GM21360 (cell line): Measurements from ENCODE around the gene CDKN1A.

Experiments
- ATAC-seq: cut with Tn5 transposase; IDR thresholded peaks from one replicate; pipeline ENCODE4 v1.9.1; 2021; ENCODE audit warnings: mild to moderate bottlenecking, moderate library complexity; ENCODE audit not compliant: unreplicated experiment

CDKN1A gene

GRCh38 chr6:36655085-36655724 is 23.3 kb upstream of the CDKN1A start:
- ATAC-seq: no peak

DNA sequence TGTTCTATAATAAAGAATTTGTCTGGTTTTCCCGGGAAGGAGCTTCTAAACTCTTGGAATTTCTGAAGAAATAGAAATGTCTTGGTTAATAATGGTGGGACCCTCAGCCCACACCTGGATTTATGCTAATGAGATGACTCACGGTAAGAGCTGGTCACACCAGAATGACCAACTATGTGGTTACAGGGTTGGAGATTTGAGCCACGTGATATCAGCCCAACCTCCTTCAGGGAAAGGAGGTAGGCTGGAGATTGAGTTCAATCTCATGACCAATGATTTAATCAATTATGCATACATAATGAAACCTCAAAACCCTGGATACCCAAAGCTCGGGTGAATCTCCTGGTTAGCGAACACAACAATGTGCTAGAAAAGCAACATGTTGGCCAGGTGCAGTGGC is 22.1 kb upstream of the CDKN1A start:
- no peak for ATAC-seq

DNA sequence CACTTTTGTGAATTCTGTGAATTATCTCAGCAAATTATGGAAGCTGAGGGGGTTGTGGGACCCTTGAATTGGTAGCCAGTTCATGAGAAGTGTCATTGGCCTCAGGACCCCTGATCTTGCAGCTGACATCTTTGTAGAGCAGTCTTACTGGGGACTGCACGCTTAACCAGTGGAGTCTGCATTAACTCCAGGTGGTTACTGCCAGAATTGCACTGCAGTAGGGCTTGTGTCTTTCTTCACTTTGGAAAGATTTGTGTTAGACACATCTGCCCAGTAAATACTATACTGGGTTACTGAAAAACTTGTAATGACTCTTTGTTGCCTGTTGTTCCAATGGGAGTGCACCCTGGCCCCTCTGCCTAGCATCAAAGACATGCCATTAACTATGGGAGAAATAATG is 21.2 kb upstream of the CDKN1A start:
- ATAC-seq: no peak

DNA sequence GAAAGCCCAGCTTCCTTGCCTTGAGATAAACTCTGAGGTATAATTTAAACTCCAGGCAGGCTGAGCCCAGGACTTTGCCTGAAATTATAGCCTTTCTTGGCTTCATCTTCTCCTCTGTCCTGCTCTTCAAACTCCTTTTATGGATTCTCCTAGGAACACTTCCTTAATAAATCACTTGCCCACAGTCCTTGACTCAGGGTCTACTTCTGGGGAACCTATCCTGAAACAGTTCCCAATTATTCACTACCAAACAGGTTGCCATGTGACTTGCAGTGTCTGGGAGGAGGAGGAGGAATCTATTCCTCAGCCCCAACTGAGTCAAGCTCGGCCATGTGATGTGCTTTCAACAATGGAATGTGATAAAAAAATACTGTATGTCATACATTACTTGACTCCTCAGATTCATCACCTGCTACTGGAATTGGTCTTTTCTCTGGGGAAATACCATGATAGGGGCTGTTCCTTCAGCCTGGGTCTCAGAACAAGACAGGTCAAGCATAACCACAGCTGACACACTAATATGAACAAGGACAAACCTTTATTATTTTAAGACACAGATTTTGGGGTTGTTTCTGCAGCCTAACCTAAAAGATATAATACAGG is 20.5 kb upstream of the CDKN1A start:
- ATAC-seq: no peak

GRCh38 chr6:36659271-36659670 is 19.2 kb upstream of the CDKN1A start:
- ATAC-seq: no peak

- ATAC-seq: no peak
Measured at GRCh38 chr6:36660771-36661471, 17.6 kb upstream of the CDKN1A start.

- ATAC-seq: no peak
Measured at GRCh38 chr6:36662380-36662779, 16.1 kb upstream of the CDKN1A start.

- ATAC-seq: no peak
Measured at GRCh38 chr6:36662827-36663256, 15.7 kb upstream of the CDKN1A start.

DNA sequence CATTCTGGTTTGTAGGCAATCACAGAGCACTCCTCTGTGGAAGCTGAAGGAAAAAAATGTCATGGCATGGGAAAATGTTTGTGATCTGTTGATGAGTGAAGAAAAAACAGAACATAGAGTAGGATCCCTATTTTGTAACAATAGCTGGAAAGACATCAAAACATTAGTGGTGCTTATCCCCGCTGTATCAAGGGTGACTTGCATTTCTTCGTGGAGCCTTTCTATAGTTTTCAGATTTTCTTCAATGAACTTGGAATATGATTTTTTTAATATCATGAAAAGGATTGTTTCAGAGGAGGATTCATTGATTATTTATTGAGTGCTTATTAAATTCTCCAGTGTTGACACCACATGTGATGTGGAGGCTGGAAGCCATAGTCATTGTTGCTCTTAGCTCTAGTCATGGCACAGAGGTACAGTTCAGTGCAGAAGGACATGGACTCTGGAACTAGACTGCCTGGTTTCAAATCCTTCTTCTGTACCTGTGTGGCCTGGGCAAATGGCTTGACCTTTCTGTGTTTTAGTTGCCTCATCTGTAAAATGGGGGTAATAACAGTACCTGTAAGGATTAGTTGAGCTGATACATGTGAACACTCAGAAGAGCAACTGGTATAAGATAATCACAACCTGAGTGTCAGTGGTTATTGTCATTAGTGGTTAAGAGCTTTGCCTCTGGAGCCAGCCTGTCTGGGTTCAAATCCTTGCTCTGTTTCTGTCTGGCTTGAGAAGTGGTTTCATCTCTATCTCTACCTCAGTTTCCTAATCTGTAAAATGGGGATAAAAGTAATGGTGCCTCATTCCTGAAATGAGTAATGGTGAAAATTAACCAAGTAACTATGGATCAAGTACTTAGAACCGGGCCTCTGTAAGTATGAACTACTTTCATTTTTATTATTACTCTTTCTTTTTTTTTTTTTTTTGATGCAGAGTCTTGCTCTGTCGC is 14.7 kb upstream of the CDKN1A start:
- ATAC-seq: no peak

DNA sequence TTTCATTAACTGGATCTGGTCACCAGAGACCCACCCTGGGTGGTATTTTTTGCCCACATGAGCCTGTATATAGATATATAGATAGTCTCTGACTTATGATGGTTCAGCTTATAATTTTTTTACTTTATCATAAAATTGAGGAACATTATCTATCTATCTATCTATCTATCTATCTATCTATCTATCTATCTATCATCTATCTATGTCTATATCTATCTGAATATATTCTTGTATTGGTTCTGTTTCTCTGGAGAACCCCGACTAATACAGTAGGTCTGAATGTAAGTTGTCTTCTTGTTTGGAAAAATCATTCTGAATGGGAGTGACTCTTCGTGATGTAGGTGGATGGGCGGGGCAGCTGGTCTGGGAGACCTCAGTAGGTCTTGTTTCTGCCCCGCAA is 13.3 kb upstream of the CDKN1A start:
- ATAC-seq: no peak

DNA sequence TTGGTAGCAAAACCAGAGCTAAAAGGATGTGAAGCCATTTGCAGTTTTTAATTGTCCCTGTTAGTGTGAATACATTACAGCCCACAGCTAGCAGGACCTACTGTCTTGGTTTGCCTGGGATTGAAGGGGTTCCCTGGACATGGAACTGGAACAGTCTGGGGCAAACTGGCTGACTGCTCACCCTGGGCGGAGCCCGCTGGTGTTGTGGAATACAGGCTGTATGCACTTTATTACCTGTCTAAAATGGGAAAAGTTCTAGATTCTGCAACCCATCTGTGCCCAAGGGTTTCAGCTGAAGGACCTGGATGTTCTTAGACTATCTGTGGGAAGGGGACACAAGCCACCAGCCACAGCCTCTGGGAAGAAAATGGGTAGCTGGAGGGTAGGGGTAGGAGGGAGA is 12.2 kb upstream of the CDKN1A start:
- no peak for ATAC-seq

DNA sequence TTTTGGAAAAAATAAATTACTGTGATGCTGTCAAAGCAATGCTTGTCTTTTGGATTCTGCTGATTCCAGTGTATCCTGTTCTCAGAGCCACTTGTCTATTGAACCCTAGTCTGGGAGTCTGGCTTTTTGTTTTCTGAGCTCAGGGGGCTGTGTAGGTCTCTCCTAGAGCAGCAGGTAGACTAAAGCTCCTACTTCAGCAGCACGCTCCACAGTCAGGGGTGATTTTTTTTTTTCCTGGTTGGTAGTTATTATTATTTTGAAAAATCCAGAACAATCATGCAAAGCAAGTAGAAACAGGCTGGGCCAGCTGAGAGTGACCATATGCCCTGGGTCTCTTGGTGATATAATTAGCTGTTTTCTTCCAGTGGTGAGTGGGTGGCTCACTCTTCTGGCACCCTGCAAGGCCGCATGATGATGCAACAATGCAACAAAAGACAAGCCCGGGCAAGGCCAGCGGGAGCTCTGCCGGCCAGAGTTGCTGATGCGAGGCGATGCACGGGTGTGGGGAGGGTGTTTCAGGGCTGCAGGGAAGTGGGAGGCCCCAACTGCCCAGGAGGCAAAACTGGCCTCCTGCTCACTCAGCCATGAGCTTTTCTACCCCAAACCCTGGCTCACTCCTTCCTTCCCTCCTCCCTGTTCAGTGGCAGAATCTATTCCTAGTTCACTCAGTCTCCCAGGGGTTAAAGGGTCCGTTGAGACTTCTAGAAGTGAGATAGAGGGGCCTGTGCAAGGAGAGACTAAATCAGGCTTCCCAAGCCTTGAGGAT is 11.5 kb upstream of the CDKN1A start:
- ATAC-seq: peak; percentile 54

DNA sequence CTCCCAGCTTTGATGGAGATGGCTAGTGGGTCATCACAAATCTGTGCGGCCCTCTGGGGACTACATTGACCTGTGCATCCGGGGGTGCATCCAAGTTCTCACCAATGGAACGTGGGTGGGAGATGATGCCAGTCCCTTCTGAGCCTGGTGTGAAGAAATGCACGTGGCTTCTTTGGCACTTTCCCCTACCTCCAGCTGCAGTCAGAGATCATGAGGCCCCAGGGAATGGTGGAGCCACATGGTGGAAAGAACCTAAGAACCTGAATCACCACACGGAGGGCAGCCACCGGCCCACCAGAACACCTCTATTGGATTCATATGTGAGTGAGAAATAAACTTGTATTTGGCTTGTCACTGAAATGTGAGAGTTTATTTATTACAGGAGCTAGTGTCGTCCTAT is 9.9 kb upstream of the CDKN1A start:
- no peak for ATAC-seq

DNA sequence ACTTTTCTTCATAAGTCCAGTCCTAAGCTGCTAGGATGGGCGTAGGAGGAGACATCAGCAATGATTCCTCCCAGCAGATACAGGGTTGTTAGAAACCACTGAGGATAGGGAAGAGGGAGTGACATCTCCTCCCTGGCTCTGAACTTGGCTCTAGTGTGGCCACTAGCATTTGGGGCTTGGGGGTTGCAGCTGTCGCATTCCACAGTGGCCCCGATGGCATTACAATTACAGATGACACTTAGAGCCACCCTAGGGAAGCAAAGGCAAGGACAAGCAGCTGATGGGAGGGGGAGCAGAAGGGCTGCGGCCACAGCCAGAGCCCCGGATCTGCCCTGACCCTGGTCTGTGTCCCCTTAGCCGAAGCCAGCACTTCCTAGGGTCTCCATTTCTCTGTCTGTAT is 9.5 kb upstream of the CDKN1A start:
- ATAC-seq: no peak

- ATAC-seq: no peak
Measured at GRCh38 chr6:36670271-36670670, 8.2 kb upstream of the CDKN1A start.

DNA sequence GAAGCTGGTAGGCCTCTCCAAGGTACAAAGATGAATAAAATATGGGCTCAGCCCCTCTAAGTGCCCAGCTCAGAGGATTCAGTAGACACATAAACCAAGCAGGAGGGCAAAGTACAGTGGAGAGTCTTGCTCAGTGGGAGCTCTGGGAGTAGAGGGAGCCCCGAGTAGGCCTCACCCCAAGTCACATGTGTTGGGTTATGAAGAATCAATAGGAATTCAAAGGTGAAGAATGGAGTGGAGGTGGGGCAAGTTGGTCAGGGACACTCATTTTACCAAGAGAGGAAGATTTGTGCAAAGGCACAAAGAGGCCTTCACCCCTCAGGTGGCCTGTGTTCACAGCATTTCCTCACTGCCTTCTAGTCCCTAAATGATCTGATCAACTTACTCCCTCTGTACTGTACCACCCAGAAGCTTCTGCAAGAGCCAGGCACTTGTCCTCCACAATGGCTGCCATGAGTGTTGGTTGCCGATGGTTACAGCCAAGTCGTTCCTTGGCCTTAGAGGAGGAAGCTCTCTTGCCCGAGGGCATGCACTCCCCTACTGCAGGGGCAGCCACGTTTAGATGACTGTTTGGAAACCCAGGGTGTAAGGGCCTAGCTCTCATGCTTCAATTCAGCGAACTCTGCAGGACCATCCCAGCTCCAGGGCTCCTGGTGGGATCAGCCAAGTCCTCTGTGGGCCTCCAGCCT is 6.7 kb upstream of the CDKN1A start:
- no peak for ATAC-seq

GRCh38 chr6:36673882-36674281 is 4.6 kb upstream of the CDKN1A start:
- ATAC-seq: no peak

- ATAC-seq: no peak
Measured at GRCh38 chr6:36674942-36675341, 3.6 kb upstream of the CDKN1A start.

DNA sequence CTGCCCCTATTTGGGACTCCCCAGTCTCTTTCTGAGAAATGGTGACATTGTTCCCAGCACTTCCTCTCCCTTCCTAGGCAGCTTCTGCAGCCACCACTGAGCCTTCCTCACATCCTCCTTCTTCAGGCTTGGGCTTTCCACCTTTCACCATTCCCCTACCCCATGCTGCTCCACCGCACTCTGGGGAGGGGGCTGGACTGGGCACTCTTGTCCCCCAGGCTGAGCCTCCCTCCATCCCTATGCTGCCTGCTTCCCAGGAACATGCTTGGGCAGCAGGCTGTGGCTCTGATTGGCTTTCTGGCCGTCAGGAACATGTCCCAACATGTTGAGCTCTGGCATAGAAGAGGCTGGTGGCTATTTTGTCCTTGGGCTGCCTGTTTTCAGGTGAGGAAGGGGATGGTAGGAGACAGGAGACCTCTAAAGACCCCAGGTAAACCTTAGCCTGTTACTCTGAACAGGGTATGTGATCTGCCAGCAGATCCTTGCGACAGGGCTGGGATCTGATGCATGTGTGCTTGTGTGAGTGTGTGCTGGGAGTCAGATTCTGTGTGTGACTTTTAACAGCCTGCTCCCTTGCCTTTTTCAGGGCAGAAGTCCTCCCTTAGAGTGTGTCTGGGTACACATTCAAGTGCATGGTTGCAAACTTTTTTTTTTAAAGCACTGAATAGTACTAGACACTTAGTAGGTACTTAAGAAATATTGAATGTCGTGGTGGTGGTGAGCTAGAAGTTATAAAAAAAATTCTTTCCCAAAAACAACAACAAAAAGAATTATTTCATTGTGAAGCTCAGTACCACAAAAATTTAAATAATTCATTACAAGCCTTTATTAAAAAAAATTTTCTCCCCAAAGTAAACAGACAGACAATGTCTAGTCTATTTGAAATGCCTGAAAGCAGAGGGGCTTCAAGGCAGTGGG is 2.1 kb upstream of the CDKN1A start:
- ATAC-seq: no peak
